Mucosa of descending colon (tissue), 3 donors: ENCODE measurements around the gene NSMF. TPM values are rescaled to one million over a fixed set of nuclear protein-coding genes. Genes with fewer than 3 reads are reported as not detected.

ENCODE experiments used
- ATAC-seq: fragments of 200-7000 bp; cut with Tn5 transposase; one replicate; pipeline ENCODE4 v1.9.1; 2020; ENCODE audit warnings: mild to moderate bottlenecking, moderate library complexity
- DNase-seq, 3 donors: peaks; one replicate each; pipeline ENCODE4 v3.0.0-alpha.2; 2020
- H3K36me3 ChIP-seq: fragments of 200-600 bp; one replicate; pipeline ENCODE4 v1.8.0; 2021; ENCODE audit warnings: low read depth, mild to moderate bottlenecking
- H3K4me1 ChIP-seq: fragments of 200-600 bp; one replicate; pipeline ENCODE4 v1.8.0; 2021; ENCODE audit warnings: low read depth, mild to moderate bottlenecking
- H3K4me3 ChIP-seq: fragments of 200-600 bp; one replicate; pipeline ENCODE4 v1.8.0; 2021; ENCODE audit warnings: mild to moderate bottlenecking
- H3K9me3 ChIP-seq: fragments of 200-600 bp; one replicate; pipeline ENCODE4 v1.8.0; 2021; ENCODE audit warnings: mild to moderate bottlenecking
- intact Hi-C, 2 donors: fragments of 100-400 bp; cut with DNase I in 1 of 2; cut with micrococcal nuclease in 1 of 2; formaldehyde crosslinking; loops; one replicate each; pipeline versions ENCODE4 v1.11.0 to v1.11.1; 2022; cut with DNase I, micrococcal nuclease
- total RNA-seq, 3 donors: library from RNA; stranded (reverse); fragmentation: NEBNext Ultra II Directional in 2 of 3; extraction: Animal tissue kit (Norgen Biotek cat#: 25700) in 2 of 3; gene quantifications; one replicate each; pipeline versions ENCODE4 v1.2.1 to v1.2.4, GENCODE V29; 2021 to 2023
- TF ChIP-seq, protein P1 (sequence below): fragments of 200-600 bp; IDR thresholded peaks from one replicate; pipeline ENCODE4 v1.8.0; 2022; ENCODE audit warnings: antibody characterized with exemption, mild to moderate bottlenecking
- donor health status: DM: no; HTN: no; CAD: no; lungs with moderate emphysema.
- donor health status: DM: no; HTN: no; CAD: no.
- donor health status: DM: no; HTN: yes; CAD: no.

NSMF gene
- total RNA-seq, 3 donors from 2014 or later, result 30.1 to 48.0 (median 43.4) TPM

GRCh38 chr9:137429546-137429890 is 29.6 kb downstream of the NSMF start:
- Histone ChIP-seq H3K9me3 (no peaks in the 10 kb centered on the region), H3K4me3 (no peak overlapping the region), H3K36me3 (no peaks in the 10 kb centered on the region), H3K4me1 (peaks cover 6% of the 10 kb centered on the region)
- TF ChIP-seq, protein P1, sequence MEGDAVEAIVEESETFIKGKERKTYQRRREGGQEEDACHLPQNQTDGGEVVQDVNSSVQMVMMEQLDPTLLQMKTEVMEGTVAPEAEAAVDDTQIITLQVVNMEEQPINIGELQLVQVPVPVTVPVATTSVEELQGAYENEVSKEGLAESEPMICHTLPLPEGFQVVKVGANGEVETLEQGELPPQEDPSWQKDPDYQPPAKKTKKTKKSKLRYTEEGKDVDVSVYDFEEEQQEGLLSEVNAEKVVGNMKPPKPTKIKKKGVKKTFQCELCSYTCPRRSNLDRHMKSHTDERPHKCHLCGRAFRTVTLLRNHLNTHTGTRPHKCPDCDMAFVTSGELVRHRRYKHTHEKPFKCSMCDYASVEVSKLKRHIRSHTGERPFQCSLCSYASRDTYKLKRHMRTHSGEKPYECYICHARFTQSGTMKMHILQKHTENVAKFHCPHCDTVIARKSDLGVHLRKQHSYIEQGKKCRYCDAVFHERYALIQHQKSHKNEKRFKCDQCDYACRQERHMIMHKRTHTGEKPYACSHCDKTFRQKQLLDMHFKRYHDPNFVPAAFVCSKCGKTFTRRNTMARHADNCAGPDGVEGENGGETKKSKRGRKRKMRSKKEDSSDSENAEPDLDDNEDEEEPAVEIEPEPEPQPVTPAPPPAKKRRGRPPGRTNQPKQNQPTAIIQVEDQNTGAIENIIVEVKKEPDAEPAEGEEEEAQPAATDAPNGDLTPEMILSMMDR, result no peak
- peak; percentile 4 for ATAC-seq
- intact Hi-C loops, result no loop called here
- DNase-seq, result no peak

DNA sequence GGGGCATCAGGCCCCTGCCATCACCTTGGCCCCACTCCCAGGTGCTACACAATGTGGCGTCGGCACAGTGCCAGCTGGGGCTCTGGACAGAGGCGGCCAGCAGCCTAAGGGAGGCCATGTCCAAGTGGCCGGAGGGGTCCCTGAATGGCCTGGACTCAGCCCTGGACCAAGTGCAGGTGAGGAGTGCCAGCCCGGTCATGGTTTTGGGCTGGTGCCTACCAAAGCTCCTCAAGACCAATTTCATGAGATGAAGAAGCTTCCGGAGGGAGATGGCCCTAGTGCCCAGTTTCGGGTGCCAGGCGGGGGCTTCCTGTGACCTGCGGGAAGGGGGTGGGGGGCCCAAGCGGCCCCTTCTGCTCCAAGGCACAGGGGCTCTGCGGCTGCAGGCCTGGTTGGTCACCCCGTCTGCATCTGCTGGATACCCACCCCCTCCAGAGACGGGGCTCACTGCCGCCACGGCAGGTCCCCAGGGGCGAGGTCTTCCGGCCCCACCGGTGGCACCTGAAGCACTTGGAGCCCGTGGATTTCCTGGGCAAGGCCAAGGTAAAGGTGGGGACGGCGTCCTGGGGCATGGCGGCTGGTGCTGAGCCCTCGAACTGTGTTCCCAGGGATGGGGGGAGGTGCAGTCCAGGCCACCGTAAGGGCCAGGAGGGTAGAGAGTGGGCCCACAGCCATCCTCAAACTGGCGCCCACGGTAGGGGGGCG is 30.1 kb downstream of the NSMF start:
- H3K9me3 ChIP-seq, result no peaks in the 10 kb centered on the region
- TF ChIP-seq, protein P1, result no peak
- H3K4me1 ChIP-seq, result peaks cover 11% of the 10 kb centered on the region
- ATAC-seq (peak; percentile 2), DNase-seq (peak in 2 of 3 donors; percentile 44 to 57)
- no peaks in the 10 kb centered on the region for H3K36me3 ChIP-seq
- intact Hi-C loops, result no loop called here
- H3K4me3 ChIP-seq, result no peak overlapping the region

DNA sequence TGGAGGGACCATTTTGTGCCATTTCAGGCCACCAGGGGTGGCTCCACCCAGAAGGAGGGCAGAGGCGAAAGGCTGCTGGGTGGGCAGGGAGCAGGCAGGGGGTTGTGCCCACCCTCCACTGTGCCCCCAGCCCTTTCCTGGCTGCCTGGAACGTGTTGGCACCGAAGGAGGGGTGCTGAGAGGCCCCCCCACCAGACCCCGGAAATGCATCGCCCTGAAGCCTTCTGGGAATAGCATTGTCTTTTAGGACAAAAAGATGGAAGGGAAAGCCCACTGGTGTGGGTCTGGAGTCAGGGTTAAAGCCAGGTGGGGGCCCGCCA is 30.9 kb downstream of the NSMF start:
- Histone ChIP-seq H3K36me3 (no peaks in the 10 kb centered on the region), H3K9me3 (no peaks in the 10 kb centered on the region), H3K4me1 (peaks cover 11% of the 10 kb centered on the region), H3K4me3 (no peak overlapping the region)
- TF ChIP-seq, protein P1, result no peak
- DNase-seq (peak in 1 of 3 donors; percentile 40), ATAC-seq (no peak)
- intact Hi-C loops, result no loop called here

DNA sequence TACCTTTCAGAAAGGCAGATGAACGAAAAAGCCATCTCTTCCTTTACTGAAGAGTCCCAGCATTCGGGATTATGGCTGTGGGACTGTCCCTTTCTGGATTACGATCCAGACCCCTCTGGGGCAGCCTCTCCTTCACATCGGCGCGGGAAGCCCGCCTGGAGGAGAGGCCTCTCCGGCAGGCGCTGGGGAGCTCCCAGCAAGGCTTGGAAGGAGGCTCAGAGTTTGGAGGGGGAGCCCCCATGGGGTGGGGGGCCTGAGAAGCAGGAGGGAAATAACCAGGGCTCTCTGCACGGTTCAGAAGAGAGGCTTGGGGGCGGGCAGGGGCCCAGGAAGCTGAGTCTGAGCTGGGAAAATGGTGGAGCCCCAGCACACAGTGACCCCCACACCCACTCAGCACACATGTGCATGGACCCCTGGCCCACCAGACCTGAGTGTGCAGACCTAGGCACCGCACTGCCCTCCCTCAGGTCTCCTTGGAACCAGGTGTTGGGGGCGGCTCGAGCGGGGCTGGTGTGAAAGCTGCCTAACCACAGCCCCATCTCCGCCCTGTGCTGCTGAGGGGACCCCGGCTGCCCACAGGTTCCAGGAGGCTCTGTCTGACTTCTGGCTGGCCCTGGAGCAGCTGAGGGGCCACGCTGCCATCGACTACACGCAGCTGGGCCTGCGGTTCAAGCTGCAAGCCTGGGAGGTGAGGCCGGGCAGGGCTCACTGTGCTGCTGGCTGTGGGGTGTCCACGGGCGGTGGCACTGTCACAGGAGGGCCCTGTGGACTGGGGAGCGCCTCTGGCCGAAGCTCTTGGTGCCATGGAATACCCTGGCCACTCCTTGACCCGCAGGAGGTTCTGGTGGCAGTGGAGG is 31.5 kb downstream of the NSMF start:
- no peaks in the 10 kb centered on the region for H3K9me3 ChIP-seq
- ATAC-seq (no peak), DNase-seq (peak in 2 of 3 donors; percentile 33 to 50)
- H3K4me1 ChIP-seq, result peaks cover 11% of the 10 kb centered on the region
- TF ChIP-seq, protein P1, result no peak
- H3K36me3 ChIP-seq, result no peaks in the 10 kb centered on the region
- intact Hi-C loops, result no loop called here
- H3K4me3 ChIP-seq, result no peak overlapping the region

- peak in 2 of 3 donors; percentile 31 to 50 for DNase-seq
- peaks cover 19% of the 10 kb centered on the region for H3K4me1 ChIP-seq
- no peak overlapping the region for H3K4me3 ChIP-seq
- intact Hi-C loops, result no loop called here
- H3K36me3 ChIP-seq, result no peaks in the 10 kb centered on the region
- ATAC-seq, result no peak
- H3K9me3 ChIP-seq, result no peaks in the 10 kb centered on the region
- TF ChIP-seq, protein P1, result no peak
Observed at GRCh38 chr9:137426018-137426681, 33.0 kb downstream of the NSMF start.
